G401.6 (cell line): Measurements from ENCODE around the gene FBXW4.

Experiments
- FAIRE-seq: peaks from 2 replicates; lab custom pipeline; 2012; peaks lifted over from hg19 to GRCh38; lab: Jason Lieb, UNC

The FBXW4 gene

GRCh38 chr10:101565936-101566332 lies 129.0 kb downstream of the FBXW4 start:
- FAIRE-seq, result no peak

- no peak for FAIRE-seq
Measured at GRCh38 chr10:101565370-101565900, 129.5 kb downstream of the FBXW4 start.

DNA sequence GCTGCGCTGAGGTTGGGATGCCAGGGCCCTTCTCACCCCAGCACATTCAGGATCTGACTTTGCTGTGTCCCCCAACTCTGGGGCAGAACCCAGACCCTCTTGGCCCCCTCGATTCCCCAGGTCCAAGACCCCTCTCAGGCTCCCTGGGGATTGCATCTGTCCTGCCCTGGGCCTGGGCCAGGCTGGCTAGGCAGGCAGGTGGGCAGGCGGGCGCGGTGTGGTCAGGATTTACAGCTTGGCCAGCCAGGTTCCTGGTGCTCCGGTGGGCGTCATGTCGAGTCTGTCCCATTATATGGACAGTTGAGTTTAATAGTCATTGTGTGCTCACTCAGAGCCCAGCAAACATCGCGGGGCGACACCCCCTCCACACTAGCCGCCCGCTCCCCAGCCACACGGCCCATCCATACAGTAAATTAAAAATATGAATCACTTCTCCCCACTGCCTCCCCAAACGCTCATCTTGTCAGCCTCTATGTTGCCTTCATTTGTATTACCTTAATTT lies 130.4 kb downstream of the FBXW4 start:
- no peak for FAIRE-seq

GRCh38 chr10:101563497-101564040 lies 131.4 kb downstream of the FBXW4 start:
- FAIRE-seq, result no peak

GRCh38 chr10:101563007-101563406 lies 132.0 kb downstream of the FBXW4 start:
- no peak for FAIRE-seq

DNA sequence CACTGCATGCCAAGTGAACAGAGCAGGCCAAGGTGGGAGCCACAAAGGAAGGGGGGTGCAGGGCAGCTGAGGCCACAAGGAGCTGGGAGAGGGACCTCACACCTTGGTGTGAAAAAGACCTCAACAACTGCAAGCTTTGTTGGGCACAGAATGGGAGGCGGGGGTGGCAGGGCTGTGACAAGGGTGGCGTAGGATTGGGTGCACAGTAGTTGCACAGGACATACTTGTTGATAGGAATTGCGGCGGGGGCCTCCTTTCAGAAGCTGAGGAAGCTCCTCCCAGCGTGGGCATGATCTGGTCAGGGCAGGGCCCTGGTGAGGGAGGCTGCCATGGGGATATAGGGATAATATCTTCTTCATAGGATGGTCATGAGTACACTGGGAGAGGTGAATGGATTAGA lies 132.7 kb downstream of the FBXW4 start:
- FAIRE-seq, result no peak

DNA sequence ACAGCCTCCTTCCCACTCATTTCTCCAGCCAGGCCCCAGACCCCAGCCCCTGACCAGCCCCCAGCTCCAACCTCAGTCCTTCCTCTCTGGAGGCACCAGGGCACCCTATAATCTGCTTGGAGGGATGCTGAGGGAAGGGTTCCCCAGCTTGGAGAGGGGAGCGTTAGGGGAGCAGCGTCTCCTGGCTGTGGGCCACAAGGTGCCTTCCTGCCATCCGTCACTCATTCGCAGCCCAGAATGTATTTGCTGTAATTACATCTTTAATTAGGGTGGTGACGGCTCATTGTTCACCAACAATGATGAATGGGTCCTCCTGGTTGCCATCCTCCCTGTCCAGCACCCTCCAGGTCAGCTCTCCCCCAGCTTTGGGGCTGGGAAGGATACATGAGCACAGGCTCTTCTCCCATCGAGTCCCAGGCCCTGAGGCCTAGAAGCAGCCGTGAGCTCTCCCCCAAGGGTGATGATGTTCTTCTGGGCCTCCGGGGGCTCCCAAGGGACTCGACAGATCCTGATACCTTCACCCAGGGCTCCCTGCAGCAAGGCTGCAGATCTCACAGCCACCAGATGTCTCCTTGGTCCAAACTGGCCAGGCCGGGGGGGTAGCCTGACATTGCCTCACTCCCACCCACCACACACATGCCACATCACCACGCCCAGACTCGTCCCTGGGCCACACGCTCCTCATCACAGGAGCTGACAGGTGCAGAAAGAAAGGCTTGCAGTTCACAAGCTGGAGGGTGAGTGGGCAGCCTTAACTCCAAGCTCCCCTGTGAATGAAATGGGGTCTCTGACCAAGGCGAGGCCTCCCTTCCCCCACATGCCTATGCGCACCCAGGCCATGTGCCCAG lies 133.7 kb downstream of the FBXW4 start:
- no peak for FAIRE-seq
